CD4-positive, alpha-beta memory T cell (primary cell): ENCODE measurements around the gene PCBP3. TPM values are rescaled to one million over a fixed set of nuclear protein-coding genes. Genes with fewer than 3 reads are reported as not detected.

Experiments used
- CTCF ChIA-PET: fragments of 350-600 bp; sonication (Branson Sonifier 250); formaldehyde crosslinking; loops from one replicate; lab custom pipeline; 2021; ENCODE audit warnings: inconsistent platforms; ENCODE audit not compliant: partially characterized antibody; lab: Charles Lee
- POLR2A ChIA-PET: fragments of 350-600 bp; sonication (Branson Sonifier 250); formaldehyde crosslinking; loops from one replicate; lab custom pipeline; 2021; ENCODE audit not compliant: partially characterized antibody; lab: Charles Lee
- DNase-seq, 5 donors: peaks; one replicate each; pipeline versions ENCODE4 v3.0.0 to v3.0.0-alpha.2; 2020 to 2022; ENCODE audit warnings: mixed read lengths in 1 of 5
- H3K27ac ChIP-seq: one replicate; pipeline ENCODE4 v1.7.0; 2013; ENCODE audit warnings: low read depth, low read length
- H3K27me3 ChIP-seq: 2 replicates; pipeline ENCODE4 v1.7.0; 2013; ENCODE audit warnings: mild to moderate bottlenecking, low read length, moderate library complexity; ENCODE audit not compliant: insufficient read depth
- H3K36me3 ChIP-seq: 2 replicates; pipeline ENCODE4 v1.7.0; 2013; ENCODE audit warnings: mild to moderate bottlenecking, low read length, moderate library complexity; ENCODE audit not compliant: insufficient read depth
- H3K4me1 ChIP-seq: 2 replicates; pipeline ENCODE4 v1.7.0; 2013; ENCODE audit warnings: mild to moderate bottlenecking, low read length, moderate library complexity; ENCODE audit not compliant: insufficient read depth
- H3K4me3 ChIP-seq, 2 donors: one replicate each; pipeline ENCODE4 v1.7.0; 2013; ENCODE audit warnings: low read length in 2 of 2, mild to moderate bottlenecking in 1 of 2
- H3K9me3 ChIP-seq, 2 donors: one replicate each; pipeline ENCODE4 v1.7.0; 2013; ENCODE audit warnings: low read length in 2 of 2, control low read depth in 1 of 2; ENCODE audit not compliant: control insufficient read depth in 1 of 2
- H3K27ac Mint-ChIP-seq, 7 donors: one replicate each; pipeline ENCODE4 v1.8.0; 2020 to 2021; ENCODE audit warnings: mixed read lengths in 7 of 7, mild to moderate bottlenecking in 6 of 7, inconsistent platforms in 3 of 7, moderate library complexity in 3 of 7
- H3K27me3 Mint-ChIP-seq, 2 donors: one replicate each; pipeline ENCODE4 v1.8.0; 2020 to 2021; ENCODE audit warnings: mixed read lengths in 2 of 2
- H3K36me3 Mint-ChIP-seq, 2 donors: one replicate each; pipeline ENCODE4 v1.8.0; 2020 to 2021; ENCODE audit warnings: mixed read lengths in 2 of 2, inconsistent platforms in 1 of 2, mild to moderate bottlenecking in 1 of 2
- H3K4me1 Mint-ChIP-seq, 4 donors: one replicate each; pipeline ENCODE4 v1.8.0; 2020 to 2021; ENCODE audit warnings: mixed read lengths in 4 of 4, mild to moderate bottlenecking in 1 of 4
- H3K4me3 Mint-ChIP-seq, 8 donors: one replicate each; pipeline ENCODE4 v1.8.0; 2020 to 2021; ENCODE audit warnings: mixed read lengths in 8 of 8, mild to moderate bottlenecking in 7 of 8, moderate library complexity in 6 of 8, inconsistent platforms in 3 of 8
- H3K9me3 Mint-ChIP-seq, 8 donors: one replicate each; pipeline ENCODE4 v1.8.0; 2020 to 2021; ENCODE audit warnings: mixed read lengths in 8 of 8, mild to moderate bottlenecking in 5 of 8, inconsistent platforms in 3 of 8, moderate library complexity in 1 of 8
- intact Hi-C: fragments of 100-400 bp; cut with micrococcal nuclease; formaldehyde crosslinking; loops from one replicate; pipeline ENCODE4 v1.15.1; 2023
- polyA plus RNA-seq, 2 donors: library from polyadenylated mRNA; unstranded; fragments of 300-500 nt; fragmentation: Illumina TruSeq; gene quantifications; one replicate each; pipeline ENCODE4 v1.2.3, GENCODE V29; 2021
- total RNA-seq, 2 experiments: library from RNA; stranded (reverse); gene quantifications; one replicate each; pipeline ENCODE4 v1.2.3, GENCODE V29; 2021

The PCBP3 gene
- total and polyA plus RNA-seq, 4 experiments from 2014 or later = 0.36 to 1.6 (median 1.0) TPM

DNA sequence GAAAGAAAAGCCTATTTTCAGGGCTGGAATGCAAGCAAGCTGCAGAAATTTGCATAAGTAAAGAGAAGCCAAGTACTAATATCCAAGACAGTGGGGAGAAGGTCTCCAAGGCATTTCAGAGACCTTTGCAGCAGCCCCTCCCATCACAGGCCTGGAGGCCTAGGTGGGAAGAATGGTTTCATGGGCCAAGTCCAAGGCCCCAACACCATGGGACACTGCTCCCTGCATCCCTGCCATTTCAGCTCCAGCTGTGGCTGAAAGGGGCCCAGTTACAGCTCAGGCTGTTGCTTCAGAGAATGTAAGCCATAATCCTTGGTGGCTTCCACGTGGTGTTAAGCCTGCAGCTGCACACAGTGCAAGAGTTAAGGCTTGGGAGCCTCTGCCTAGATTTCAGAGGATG lies 321.1 kb downstream of the PCBP3 start:
- Mint-ChIP-seq H3K27me3 (peaks cover 17 to 18% of the 10 kb centered on the region in 2 donors), H3K4me1 (no peaks in the 10 kb centered on the region), H3K9me3 (peaks cover 0 to 46% (median 21%) of the 10 kb centered on the region in 8 donors), H3K36me3 (peaks cover 0 to 23% of the 10 kb centered on the region in 2 donors), H3K27ac (no peak overlapping the region), H3K4me3 (no peak overlapping the region)
- Histone ChIP-seq H3K4me3 (no peak overlapping the region), H3K9me3 (no peaks in the 10 kb centered on the region), H3K27ac (no peak overlapping the region), H3K27me3 (no peaks in the 10 kb centered on the region), H3K4me1 (no peaks in the 10 kb centered on the region), H3K36me3 (no peaks in the 10 kb centered on the region)
- intact Hi-C loops = no loop called here
- CTCF ChIA-PET = interaction anchor here (1.0 to 1.1 kb wide), 2 partner anchors 9 kb away, joined by 3 to 5 read pairs; no protein-coding TSS in a partner anchor
- no peak for DNase-seq
- POLR2A ChIA-PET = no interaction called here

DNA sequence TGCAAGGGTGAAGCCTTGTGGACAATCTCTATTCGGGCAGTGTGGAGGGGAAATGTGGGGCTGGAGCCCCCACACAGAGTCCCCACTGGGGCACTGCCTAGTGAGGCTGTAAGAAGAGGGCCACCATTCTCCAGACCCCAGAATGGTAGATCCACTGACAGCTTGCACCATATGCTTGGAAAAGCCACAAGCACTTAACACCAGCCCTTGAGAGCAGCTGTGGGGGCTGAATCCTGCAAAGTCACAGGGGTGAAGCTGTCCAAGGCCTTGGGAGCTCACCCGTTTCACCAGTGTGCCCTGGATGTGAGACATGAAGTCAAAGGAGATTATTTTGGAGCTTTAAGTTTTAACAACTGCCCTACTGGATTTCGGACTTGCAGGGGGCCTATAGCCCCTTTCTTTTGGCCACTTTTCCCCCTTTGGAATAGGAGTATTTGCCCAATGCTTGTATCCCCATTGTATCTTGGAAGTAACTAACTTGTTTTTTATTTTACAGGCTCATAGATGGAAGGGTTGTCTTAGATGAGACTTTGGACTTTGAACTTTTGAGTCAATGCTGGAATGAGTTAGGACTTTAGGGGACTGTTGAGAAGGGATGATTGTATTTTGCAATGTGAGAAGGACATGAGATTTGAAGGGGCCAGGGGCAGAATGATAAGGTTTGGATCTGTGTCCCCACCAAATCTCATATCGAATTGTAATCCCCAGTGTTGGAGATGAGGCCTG lies 321.7 kb downstream of the PCBP3 start:
- H3K27ac ChIP-seq = no peak overlapping the region
- H3K27me3 ChIP-seq = no peaks in the 10 kb centered on the region
- H3K9me3 ChIP-seq = no peaks in the 10 kb centered on the region
- H3K4me3 Mint-ChIP-seq = no peak overlapping the region
- no peak overlapping the region for H3K4me3 ChIP-seq
- DNase-seq = no peak
- CTCF ChIA-PET = interaction anchor here (1.1 kb wide), 1 partner anchor 8 kb away, joined by 5 read pairs; no protein-coding TSS in a partner anchor
- no peaks in the 10 kb centered on the region for H3K4me1 ChIP-seq
- H3K36me3 ChIP-seq = no peaks in the 10 kb centered on the region
- H3K4me1 Mint-ChIP-seq = no peaks in the 10 kb centered on the region
- POLR2A ChIA-PET = no interaction called here
- H3K27ac Mint-ChIP-seq = no peak overlapping the region
- H3K9me3 Mint-ChIP-seq = peaks cover 0 to 45% (median 21%) of the 10 kb centered on the region in 8 donors
- H3K36me3 Mint-ChIP-seq = peaks cover 0 to 23% of the 10 kb centered on the region in 2 donors
- H3K27me3 Mint-ChIP-seq = peaks cover 17 to 21% of the 10 kb centered on the region in 2 donors
- intact Hi-C loops = no loop called here

DNA sequence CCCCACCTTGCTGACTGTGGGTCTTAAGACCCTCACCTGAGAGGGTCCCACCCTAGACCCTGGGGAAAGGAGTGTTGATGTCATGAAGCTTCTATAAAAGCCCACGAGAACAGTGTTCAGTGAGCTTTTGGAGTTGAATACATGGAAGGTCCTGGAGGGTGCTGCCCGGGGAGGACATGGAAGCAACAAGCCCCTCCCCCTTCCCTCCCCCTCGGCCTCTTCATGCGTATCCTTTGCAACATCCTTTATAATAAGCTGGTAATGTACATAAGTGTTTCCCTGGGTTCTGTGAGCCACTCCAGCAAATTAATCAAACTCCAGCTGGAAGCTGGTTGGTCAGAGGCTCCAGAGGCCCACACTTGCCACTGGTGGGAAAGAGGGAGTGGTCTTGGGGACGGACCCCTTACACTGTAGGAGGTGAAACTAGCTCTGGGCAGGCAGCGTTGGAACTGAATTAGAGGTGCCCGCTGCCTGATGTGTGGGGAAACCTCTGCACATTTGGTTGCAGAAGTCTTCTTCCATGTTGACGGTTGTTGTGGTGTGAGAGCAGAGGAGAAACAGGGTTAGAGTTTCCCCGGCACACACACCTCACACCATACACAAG lies 323.4 kb downstream of the PCBP3 start:
- Histone ChIP-seq H3K27ac (no peak overlapping the region), H3K9me3 (no peaks in the 10 kb centered on the region), H3K4me1 (no peaks in the 10 kb centered on the region), H3K36me3 (no peaks in the 10 kb centered on the region), H3K27me3 (peaks cover 6% of the 10 kb centered on the region), H3K4me3 (no peak overlapping the region)
- Mint-ChIP-seq H3K27me3 (peaks cover 9 to 13% of the 10 kb centered on the region in 2 donors), H3K27ac (no peak overlapping the region), H3K4me1 (no peaks in the 10 kb centered on the region), H3K4me3 (no peak overlapping the region), H3K9me3 (peaks cover 0 to 29% (median 14%) of the 10 kb centered on the region in 8 donors), H3K36me3 (peaks cover 0 to 21% of the 10 kb centered on the region in 2 donors)
- intact Hi-C loops = no loop called here
- DNase-seq = no peak
- CTCF ChIA-PET = no interaction called here
- POLR2A ChIA-PET = no interaction called here

- H3K9me3 ChIP-seq = no peaks in the 10 kb centered on the region
- no peak overlapping the region for H3K4me3 ChIP-seq
- Mint-ChIP-seq H3K27me3 (peaks cover 6 to 12% of the 10 kb centered on the region in 2 donors), H3K27ac (no peak overlapping the region), H3K4me1 (peaks cover 0 to 18% (median 3%) of the 10 kb centered on the region in 4 donors), H3K36me3 (peaks cover 0 to 4% of the 10 kb centered on the region in 2 donors), H3K9me3 (peaks cover 0 to 7% (median 0%) of the 10 kb centered on the region in 8 donors), H3K4me3 (no peak overlapping the region)
- peaks cover 34% of the 10 kb centered on the region for H3K27me3 ChIP-seq
- no peak for DNase-seq
- CTCF ChIA-PET = interaction anchor here (1.3 to 1.4 kb wide), 2 partner anchors 11 to 16 kb away, joined by 4 to 5 read pairs; partner anchors contain the start of gene COL6A1
- H3K4me1 ChIP-seq = peaks cover 30% of the 10 kb centered on the region
- H3K36me3 ChIP-seq = no peaks in the 10 kb centered on the region
- no peak overlapping the region for H3K27ac ChIP-seq
- intact Hi-C loops = loop anchor here (5.0 to 10.0 kb wide), 4 partner anchors 127 to 355 kb away; partner anchors contain the start of genes C21orf58, COL6A2, LSS and MCM3AP
- POLR2A ChIA-PET = no interaction called here
These were observed 326.6 kb downstream of the PCBP3 start for GRCh38 chr21:45969921-45970673.

DNA sequence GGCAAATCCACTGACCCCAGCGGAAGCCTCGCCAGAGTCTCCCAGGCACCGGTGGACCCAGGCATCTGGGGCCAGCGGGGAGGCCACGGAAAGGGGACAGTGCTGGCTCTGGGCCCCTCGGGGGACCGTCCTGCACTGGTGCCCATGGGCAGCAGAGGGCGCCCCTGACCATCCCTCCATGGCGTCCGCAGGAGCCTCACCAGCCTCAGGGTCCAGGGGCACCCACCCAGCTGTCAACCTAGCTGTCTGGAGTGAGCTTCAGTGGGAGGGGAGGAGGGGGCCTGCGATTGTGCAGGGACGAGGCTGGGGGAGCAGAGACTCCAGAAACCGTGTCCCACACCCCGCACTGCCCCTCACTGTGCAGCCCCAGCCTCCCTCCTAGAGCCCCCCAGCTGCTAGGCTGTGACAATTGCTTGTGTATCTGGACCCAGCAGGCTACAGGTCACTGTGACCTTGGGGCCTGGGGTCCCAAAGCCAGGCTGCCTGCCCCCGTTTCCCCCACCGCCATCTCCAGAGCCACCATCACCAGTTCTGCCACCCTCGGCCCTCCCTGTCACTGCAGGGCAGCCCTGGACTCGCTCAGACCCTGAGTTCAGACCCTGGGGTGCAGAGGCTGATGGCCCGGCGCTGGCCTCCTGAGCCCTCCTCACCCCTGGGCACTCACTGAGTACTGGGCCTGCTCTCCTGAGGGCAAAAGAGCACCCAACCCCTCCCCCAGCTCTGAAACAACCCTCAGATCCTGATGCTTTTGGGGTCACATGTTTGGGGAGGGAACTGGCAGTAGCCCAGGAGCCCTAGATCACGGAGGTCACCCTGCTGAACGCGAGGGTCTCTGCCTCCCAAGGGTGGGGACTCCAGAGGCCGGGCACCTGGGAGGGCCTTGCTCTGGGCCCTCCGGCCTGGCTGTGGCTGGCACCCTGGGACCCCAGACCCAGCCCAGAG lies 327.4 kb downstream of the PCBP3 start:
- no peaks in the 10 kb centered on the region for H3K36me3 Mint-ChIP-seq
- Histone ChIP-seq H3K27me3 (peaks cover 35% of the 10 kb centered on the region), H3K36me3 (no peaks in the 10 kb centered on the region), H3K4me3 (no peak overlapping the region), H3K9me3 (no peaks in the 10 kb centered on the region), H3K27ac (no peak overlapping the region), H3K4me1 (peaks cover 34% of the 10 kb centered on the region)
- H3K4me1 Mint-ChIP-seq = peaks cover 2 to 25% (median 7%) of the 10 kb centered on the region in 4 donors
- H3K27me3 Mint-ChIP-seq = peaks cover 8 to 18% of the 10 kb centered on the region in 2 donors
- intact Hi-C loops = loop anchor here (5.0 to 10.0 kb wide), 4 partner anchors 126 to 354 kb away; partner anchors contain the start of genes C21orf58, COL6A2, LSS and MCM3AP
- no peak overlapping the region for H3K27ac Mint-ChIP-seq
- ChIA-PET POLR2A (no interaction called here), CTCF (interaction anchor here (1.0 to 1.4 kb wide), 2 partner anchors 11 kb away, joined by 4 to 5 read pairs; partner anchors contain the start of gene COL6A1)
- H3K9me3 Mint-ChIP-seq = no peaks in the 10 kb centered on the region
- DNase-seq = peak in 3 of 5 donors; percentile 17 to 26 (median 24)
- H3K4me3 Mint-ChIP-seq = no peak overlapping the region

DNA sequence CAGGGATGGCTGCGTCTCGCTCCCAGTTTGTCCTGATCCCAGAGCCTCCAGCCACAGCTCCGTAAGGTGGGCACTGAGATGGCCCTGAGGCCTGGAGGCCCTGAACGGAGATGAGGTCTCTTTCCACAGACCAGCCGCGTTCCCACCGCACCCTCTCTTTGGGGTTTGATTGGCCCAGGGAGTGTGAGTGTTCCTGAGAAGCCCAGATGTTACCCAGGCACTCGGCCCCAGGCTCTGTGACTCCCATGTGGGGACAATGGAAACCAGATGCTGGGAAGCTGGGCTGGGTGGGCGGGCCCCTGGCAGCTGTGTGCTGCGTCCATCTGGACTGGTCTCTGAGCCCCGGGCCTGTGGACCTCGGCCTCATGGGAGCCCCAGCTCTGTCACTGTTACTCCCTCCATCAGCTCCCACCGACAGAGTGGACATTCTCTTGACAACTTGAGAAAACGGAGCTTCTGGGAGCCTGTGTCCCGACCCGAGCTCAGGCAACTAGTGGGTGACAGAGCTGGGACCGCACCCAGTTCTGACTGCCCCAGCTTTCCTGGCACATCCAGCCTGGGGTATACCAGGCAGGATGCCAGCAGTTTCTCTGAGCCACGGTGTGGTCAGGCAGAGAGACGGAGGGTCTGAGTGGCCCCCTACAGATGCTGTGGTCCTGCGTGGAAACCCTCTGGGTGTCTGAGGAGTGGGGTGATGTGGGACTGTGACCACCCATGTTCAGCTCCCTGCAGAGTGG lies 328.3 kb downstream of the PCBP3 start:
- H3K4me1 Mint-ChIP-seq = peaks cover 3 to 30% (median 7%) of the 10 kb centered on the region in 4 donors
- Histone ChIP-seq H3K27ac (no peak overlapping the region), H3K4me3 (no peak overlapping the region), H3K9me3 (no peaks in the 10 kb centered on the region), H3K36me3 (no peaks in the 10 kb centered on the region), H3K4me1 (peaks cover 34% of the 10 kb centered on the region), H3K27me3 (peaks cover 35% of the 10 kb centered on the region)
- H3K9me3 Mint-ChIP-seq = no peaks in the 10 kb centered on the region
- peaks cover 10 to 21% of the 10 kb centered on the region in 2 donors for H3K27me3 Mint-ChIP-seq
- H3K36me3 Mint-ChIP-seq = no peaks in the 10 kb centered on the region
- peak overlapping the region in 1 of 8 donors; percentile 36 for H3K4me3 Mint-ChIP-seq
- intact Hi-C loops = loop anchor here (5.0 to 10.0 kb wide), 4 partner anchors 126 to 353 kb away; partner anchors contain the start of genes C21orf58, COL6A2, LSS and MCM3AP
- CTCF ChIA-PET = interaction anchor here (0.7 to 1.0 kb wide), 2 partner anchors 10 to 172 kb away, joined by 3 to 4 read pairs; no protein-coding TSS in a partner anchor
- no peak for DNase-seq
- POLR2A ChIA-PET = no interaction called here
- H3K27ac Mint-ChIP-seq = no peak overlapping the region
